GM18511 (cell line): Measurements from ENCODE around the gene UBE2H.
"Not testable (repeated sequence)": the region's sequence is repeated elsewhere in the genome, so short reads cannot be mapped to it uniquely, and the experiment has no call there.

Source experiments
- ATAC-seq: cut with Tn5 transposase; IDR thresholded peaks from one replicate; pipeline ENCODE4 v1.9.1; 2021; ENCODE audit warnings: mild to moderate bottlenecking, moderate library complexity; ENCODE audit not compliant: unreplicated experiment

Gene UBE2H

DNA sequence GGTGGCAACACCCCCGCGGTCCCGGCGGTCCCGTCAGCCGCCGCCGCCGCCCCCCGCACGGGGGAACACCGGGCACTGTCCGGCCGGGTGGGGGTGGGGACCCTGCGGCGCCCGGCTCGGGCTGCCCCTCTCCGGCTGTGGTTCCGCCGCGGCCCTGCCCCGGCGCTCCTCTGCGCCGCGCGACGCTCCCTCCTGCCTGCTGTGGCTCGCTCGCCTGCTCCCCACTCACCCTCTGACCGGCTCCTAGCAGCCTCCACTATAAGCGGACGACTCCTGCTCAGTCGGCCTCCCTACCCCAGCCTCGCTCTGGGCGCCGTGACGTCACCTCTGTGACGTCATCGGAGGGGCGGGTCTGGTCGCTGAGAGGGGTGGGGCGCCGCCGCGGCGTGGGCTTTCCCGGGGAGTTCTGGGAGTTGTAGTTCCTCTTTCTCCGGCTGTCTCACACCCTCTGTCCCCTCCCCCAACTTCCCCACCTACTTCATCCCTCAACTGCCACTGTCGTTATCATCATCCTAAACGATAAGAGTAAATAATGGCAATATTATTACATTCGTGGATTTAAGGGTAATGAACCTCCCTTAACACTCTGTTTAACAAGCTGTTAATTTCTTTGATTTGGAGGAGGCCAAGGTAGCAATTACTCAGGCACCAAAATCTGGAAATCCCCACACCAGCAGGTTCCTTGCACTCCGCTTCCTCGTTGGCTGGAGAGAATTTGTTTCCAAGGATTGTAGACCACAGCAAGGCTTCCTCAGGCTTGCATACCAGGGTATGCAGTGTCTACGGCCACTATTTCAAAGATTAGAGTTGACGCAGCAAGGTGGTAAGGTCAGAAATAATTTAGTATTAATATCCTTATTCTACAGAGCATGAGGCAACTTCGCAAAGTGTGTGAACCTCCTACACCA is at the start of gene UBE2H:
TSS of gene UBE2H (minus strand) at position 308 of the 908 bp plus-strand sequence. CDS start 405 bp downstream, outside the sequence.
- ATAC-seq, result peak; percentile 63

DNA sequence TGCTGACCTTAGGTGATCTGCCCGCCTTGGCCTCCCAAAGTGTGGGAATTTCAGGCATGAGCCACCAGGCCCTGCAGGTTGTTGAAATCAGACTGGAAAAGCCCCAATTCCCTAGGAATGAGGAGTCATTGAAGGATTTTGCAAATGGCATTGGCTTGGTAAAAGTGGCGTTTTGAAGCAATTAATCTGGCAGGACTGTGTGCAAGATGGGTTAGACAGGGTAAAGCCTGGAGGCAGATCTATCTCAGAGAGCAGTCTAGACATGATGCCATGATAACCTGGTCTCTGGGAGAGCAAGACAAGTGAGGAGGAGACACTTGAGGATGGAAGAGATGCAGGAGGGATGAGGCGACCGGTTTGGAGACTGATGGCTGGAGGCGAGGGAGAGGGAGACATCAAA is 45.7 kb upstream of the UBE2H start:
- no peak for ATAC-seq

GRCh38 chr7:129997285-129997684 is 44.5 kb upstream of the UBE2H start:
- ATAC-seq, result no peak

- no peak for ATAC-seq
Measured at GRCh38 chr7:129993275-129993674, 40.5 kb upstream of the UBE2H start.

DNA sequence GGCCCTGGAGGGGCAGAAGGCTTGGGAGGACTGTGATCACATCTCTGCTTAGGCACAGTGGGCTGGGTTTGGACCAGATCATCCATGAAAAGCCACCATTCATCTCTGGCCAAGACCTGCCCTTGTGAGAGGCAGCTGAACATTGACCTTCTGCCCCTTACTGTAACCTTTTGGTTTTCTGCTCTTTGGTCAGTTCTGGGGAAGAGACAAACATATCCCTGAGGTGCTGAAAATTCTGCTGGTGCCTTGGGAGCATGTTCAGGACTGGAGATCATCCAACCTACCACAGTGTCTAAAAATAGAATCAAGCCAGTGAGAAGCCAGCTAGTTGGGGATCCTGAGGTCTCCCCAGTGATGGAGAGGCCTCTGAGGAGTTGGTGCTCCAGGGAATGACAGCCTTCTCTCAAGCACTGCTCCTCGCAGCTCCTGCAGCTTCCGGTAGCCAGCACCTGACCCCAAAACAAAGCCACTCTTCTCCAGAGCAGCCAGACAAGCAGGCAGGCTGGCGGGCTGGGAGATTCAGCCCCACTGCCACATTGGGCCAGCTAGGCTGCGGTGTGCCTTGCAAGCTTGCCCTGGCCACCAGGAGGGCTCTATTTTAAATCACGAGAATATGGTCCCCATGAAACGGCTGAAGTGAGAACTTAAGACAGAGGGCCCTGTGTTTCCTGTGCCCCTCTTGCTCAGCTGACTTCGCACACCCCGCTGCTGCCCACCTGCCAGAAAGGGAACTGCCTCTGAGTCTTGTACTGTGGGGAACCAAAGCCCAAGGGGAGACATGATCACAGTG is 37.8 kb upstream of the UBE2H start:
- ATAC-seq, result no peak

- no peak for ATAC-seq
Measured at GRCh38 chr7:129989466-129989865, 36.7 kb upstream of the UBE2H start.

GRCh38 chr7:129986600-129986999 is 33.8 kb upstream of the UBE2H start:
- no peak for ATAC-seq

- ATAC-seq, result no peak
Measured at GRCh38 chr7:129980667-129981066, 27.9 kb upstream of the UBE2H start.

DNA sequence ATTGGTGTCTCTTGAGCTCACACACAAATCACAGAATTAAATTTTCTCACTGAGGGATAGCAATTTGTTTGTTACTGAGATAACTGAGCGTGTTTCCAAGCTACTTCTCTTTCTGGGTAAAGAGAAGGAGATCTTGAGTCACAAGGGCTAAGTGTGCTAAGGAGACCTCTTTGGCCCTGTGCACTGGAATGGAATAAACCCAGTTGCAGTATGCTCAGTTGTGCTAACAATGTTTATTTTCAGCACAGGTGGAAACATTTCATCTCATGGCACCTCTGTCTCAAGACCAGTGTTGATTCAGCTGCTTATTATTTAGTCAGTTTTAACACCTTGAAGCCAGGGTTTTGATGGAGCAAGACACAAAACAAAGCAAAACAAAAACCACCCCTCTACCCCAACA is 22.5 kb upstream of the UBE2H start:
- ATAC-seq, result no peak

GRCh38 chr7:129970816-129971215 is 18.1 kb upstream of the UBE2H start:
- ATAC-seq, result no peak

GRCh38 chr7:129969881-129970446 is 17.2 kb upstream of the UBE2H start:
- no peak for ATAC-seq

DNA sequence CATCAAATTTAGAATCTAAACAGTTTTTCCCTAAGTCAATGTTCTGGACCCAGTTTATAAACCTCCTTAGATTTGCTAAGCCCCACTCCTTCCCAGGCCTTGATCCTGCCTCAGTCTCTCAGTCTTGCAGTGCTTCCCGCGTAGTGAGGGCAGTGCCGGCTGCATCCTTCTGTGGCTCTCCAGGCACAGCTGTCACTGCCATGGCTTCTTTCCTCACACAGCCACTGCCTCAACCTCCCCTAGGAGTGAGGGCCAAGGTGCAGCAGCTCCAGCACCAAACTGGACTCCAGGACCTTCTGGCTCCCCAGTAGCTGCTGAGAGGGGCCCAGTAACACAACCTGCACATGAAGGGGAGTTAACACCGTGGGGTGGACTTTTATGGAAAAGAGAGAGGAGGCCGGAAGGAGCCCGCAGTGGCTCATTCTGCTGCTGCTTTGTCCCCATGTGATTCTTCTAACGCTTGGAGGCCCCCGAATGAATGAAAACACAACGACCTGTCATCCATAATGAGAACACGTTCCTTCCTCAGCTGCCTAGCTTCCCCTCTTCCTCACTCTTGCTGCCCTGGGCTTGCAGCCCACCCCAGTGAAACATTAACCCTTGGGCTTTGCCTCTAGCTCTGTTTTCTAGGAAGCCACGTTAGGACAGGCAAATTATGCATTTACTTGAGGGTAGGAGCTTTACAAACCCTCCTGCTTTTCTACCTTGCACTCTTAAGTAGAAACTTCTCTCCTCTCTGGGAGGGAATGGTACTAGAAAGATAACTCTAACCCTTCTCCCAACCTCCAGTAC is 16.0 kb upstream of the UBE2H start:
- ATAC-seq, result no peak

- not testable (repeated sequence) for ATAC-seq
Measured at GRCh38 chr7:129960204-129960475, 7.4 kb upstream of the UBE2H start.

DNA sequence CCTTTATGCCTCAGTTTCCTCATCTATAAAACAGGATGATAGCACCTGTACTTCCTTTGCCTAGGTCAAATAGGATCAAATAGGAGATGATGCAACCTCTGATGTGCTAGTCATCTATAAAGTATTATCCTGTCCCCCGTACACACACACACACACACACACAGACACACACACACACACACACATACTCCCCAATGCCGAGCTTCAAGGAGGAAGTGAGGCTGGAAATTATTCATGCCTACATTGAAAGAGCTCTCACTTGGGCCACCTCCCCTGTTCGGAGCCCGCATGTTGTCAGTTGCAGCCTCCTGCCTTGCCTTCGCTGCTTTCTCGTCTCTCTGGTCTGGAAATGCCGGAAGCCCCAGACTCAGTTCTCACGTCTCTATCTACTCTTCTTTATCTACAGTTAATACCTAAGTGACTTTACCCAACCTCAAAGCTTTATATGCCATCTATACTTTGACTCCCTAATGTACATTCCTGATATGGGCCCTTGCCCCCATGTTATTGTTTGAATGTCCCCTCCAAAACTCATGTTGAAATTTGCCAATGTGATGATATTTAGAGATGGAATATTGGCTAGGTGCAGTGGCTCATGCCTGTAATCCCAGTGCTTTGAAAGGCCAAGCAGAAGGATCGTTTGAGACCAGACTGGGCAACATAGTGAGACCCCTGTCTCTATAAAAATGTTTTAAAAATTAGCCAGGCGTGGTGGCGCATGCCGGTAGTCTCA is 6.9 kb upstream of the UBE2H start:
- ATAC-seq, result no peak

GRCh38 chr7:129958643-129959470 is 6.1 kb upstream of the UBE2H start:
- ATAC-seq, result no peak

- no peak for ATAC-seq
Measured at GRCh38 chr7:129955993-129956543, 3.3 kb upstream of the UBE2H start.

DNA sequence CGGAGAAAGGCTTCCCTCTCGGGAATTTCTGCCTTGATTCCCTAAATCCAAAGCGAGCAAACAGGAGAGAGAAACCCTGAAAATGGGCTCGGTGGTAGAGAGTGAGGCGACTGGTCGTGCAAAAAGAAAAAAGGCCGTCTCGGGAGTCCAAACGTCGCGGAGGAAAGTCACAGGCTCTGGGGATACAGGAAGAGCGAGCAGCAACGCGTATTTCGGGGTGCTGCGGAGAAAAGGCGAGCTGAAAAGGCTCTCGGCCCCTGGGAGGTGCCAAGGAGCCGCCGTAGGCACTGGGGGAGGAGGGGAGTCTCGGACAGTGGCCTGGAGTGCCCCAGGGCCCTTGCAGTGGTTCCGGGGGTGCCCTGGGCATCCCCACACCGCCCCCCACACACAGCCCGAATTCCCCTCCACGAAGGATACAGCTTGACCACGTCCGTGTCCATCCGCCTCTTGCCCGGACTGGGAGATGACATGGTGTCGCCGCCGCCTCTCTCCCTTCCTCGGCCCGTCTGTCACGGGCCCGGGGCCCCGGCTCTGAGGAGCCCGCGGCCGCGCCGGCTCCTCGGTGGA is 591 bp downstream of the UBE2H start:
- peak; percentile 31 for ATAC-seq

GRCh38 chr7:129951226-129952085 is 1.3 kb downstream of the UBE2H start:
- no peak for ATAC-seq
